HepG2 (cell line): ENCODE measurements around the gene AOX1. TPM values are rescaled to one million over a fixed set of nuclear protein-coding genes. Genes with fewer than 3 reads are reported as not detected.

Experiments
- CEBPG ChIP-seq: IDR thresholded peaks from 2 replicates; pipeline ENCODE4 v1.6.1; 2016
- KLF11 ChIP-seq: IDR thresholded peaks from 2 replicates; pipeline ENCODE4 v1.6.1; 2016; ENCODE audit warnings: missing compliant biosample characterization
- RAD51 ChIP-seq: fragments of 450-650 bp; IDR thresholded peaks from 2 replicates; pipeline ENCODE4 v1.6.1; 2016; ENCODE audit warnings: borderline replicate concordance
- SAP130 ChIP-seq: IDR thresholded peaks from 2 replicates; pipeline ENCODE4 v1.6.1; 2016; ENCODE audit warnings: low read depth
- SATB2 ChIP-seq: sonication (generic); formaldehyde crosslinking; IDR thresholded peaks from 2 replicates; pipeline ENCODE4 v1.5.0; 2020; ENCODE audit warnings: missing genetic modification reagents
- WIZ ChIP-seq: sonication (generic); formaldehyde crosslinking; IDR thresholded peaks from 2 replicates; pipeline ENCODE4 v1.5.1; 2020; ENCODE audit warnings: mild to moderate bottlenecking, missing genetic modification reagents
- YEATS4 ChIP-seq: sonication (generic); formaldehyde crosslinking; IDR thresholded peaks from 2 replicates; pipeline ENCODE4 v1.4.0; 2020; ENCODE audit warnings: missing genetic modification reagents, borderline replicate concordance
- ZBTB20 ChIP-seq: sonication (generic); formaldehyde crosslinking; IDR thresholded peaks from 2 replicates; pipeline ENCODE4 v1.8.1; 2023; ENCODE audit warnings: missing genetic modification reagents, low read depth, mild to moderate bottlenecking, borderline replicate concordance
- ZNF263 ChIP-seq: sonication (generic); formaldehyde crosslinking; IDR thresholded peaks from 2 replicates; pipeline ENCODE4 v1.4.0; 2020; ENCODE audit warnings: missing genetic modification reagents
- ZNF34 ChIP-seq: sonication (generic); formaldehyde crosslinking; IDR thresholded peaks from 2 replicates; pipeline ENCODE4 v1.4.0; 2020; ENCODE audit warnings: mild to moderate bottlenecking, missing genetic modification reagents, borderline replicate concordance
- ZNF781 ChIP-seq: sonication (generic); formaldehyde crosslinking; IDR thresholded peaks from 2 replicates; pipeline ENCODE4 v1.5.1; 2020; ENCODE audit warnings: borderline replicate concordance, mild to moderate bottlenecking, missing genetic modification reagents; ENCODE audit errors: not compliant biosample characterization
- polyA plus RNA-seq, 8 experiments: library from polyadenylated mRNA; depleted of rRNA in 3 of 8; stranded (reverse) in 7 of 8; unstranded in 1 of 8; fragments of >200 nt; fragmentation: Illumina TruSeq in 4 of 8; extraction: Trizol in 4 of 8; gene quantifications; 2 replicates each; pipeline versions ENCODE4 v1.2.1 to v1.2.3, GENCODE V29; 2011 to 2016; ENCODE audit warnings: low read depth in 4 of 8, missing spikeins in 1 of 8, mixed read lengths in 1 of 8; ENCODE audit not compliant: insufficient read depth in 1 of 8
- total RNA-seq, 5 experiments: library from RNA; depleted of rRNA; stranded (reverse); fragments of >200 nt; fragmentation: Illumina TruSeq; extraction: Trizol; gene quantifications; 2 replicates each; pipeline ENCODE4 v1.2.3, GENCODE V29; 2016; ENCODE audit warnings: low read depth in 1 of 5
- TF ChIP-seq, protein P1 (sequence below), 2 experiments: IDR thresholded peaks; 2 replicates each; pipeline ENCODE4 v1.6.1; 2011 to 2012; ENCODE audit warnings: low read length in 2 of 2, borderline replicate concordance in 1 of 2, low read depth in 1 of 2, mild to moderate bottlenecking in 1 of 2, moderate library complexity in 1 of 2
- TF ChIP-seq, protein P2 (sequence below): sonication (generic); formaldehyde crosslinking; IDR thresholded peaks from 2 replicates; pipeline ENCODE4 v1.8.1; 2022; ENCODE audit warnings: mild to moderate bottlenecking, missing genetic modification reagents
- TF ChIP-seq, protein P3 (sequence below): sonication (generic); formaldehyde crosslinking; IDR thresholded peaks from 2 replicates; pipeline ENCODE4 v1.9.0; 2021; ENCODE audit warnings: missing genetic modification reagents, borderline replicate concordance
- TF ChIP-seq, protein P4 (sequence below): sonication (generic); formaldehyde crosslinking; IDR thresholded peaks from 2 replicates; pipeline ENCODE4 v1.8.0; 2022; ENCODE audit warnings: missing genetic modification reagents, mild to moderate bottlenecking, inconsistent platforms, borderline replicate concordance
- TF ChIP-seq, protein P5 (sequence below): sonication (generic); formaldehyde crosslinking; IDR thresholded peaks from 2 replicates; pipeline ENCODE4 v1.5.0; 2020; ENCODE audit warnings: mild to moderate bottlenecking, low read depth, missing genetic modification reagents, borderline replicate concordance
- TF ChIP-seq, protein P6 (sequence below): sonication (generic); formaldehyde crosslinking; IDR thresholded peaks from 2 replicates; pipeline ENCODE4 v1.4.0; 2020; ENCODE audit warnings: mild to moderate bottlenecking, missing genetic modification reagents

The AOX1 gene
- total and polyA plus RNA-seq, 2 of the 13 experiments (the other 11 are each of a cell fraction or from before 2014, with no cell fraction given), result 9.2 to 18.0 TPM

DNA sequence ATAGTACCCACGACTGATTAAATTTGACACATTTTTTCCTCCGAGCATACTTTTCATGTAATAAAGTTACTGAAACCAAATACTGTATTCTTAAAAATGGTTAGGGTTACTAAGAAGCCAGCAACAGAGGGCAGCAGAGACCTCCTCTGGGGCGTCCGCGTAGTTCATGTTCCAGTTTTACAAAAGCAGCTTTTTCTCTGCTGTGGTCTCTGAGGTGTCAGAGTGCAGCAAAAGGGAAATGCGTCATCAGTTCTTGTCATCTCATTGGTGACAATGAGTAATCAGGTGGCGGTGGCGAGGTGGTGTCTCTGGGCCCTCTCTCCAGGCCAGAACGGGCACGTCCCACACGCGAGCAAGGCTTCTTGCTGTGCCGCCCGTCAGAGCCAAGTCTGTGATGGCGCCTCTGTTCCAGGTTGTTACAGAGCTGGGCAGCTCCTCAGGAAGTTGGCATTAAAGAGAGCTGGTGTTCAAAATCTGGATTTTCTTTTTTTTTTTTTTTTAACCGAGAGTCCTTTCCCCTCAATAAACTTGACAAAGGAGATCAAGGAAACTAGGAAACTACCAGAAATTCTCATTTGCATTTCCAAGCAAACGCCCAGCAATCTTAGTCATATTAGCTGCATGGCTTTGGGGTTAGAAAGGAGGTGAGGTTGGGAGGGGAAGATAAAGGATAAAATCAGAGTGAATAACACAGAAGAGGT is 127.3 kb downstream of the AOX1 start (continued):
- TF ChIP-seq, protein P1, sequence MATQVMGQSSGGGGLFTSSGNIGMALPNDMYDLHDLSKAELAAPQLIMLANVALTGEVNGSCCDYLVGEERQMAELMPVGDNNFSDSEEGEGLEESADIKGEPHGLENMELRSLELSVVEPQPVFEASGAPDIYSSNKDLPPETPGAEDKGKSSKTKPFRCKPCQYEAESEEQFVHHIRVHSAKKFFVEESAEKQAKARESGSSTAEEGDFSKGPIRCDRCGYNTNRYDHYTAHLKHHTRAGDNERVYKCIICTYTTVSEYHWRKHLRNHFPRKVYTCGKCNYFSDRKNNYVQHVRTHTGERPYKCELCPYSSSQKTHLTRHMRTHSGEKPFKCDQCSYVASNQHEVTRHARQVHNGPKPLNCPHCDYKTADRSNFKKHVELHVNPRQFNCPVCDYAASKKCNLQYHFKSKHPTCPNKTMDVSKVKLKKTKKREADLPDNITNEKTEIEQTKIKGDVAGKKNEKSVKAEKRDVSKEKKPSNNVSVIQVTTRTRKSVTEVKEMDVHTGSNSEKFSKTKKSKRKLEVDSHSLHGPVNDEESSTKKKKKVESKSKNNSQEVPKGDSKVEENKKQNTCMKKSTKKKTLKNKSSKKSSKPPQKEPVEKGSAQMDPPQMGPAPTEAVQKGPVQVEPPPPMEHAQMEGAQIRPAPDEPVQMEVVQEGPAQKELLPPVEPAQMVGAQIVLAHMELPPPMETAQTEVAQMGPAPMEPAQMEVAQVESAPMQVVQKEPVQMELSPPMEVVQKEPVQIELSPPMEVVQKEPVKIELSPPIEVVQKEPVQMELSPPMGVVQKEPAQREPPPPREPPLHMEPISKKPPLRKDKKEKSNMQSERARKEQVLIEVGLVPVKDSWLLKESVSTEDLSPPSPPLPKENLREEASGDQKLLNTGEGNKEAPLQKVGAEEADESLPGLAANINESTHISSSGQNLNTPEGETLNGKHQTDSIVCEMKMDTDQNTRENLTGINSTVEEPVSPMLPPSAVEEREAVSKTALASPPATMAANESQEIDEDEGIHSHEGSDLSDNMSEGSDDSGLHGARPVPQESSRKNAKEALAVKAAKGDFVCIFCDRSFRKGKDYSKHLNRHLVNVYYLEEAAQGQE (IDR thresholded peaks at IDR 0.05; ENCODE audit: borderline replicate concordance in 1 of 2, low read depth in 1 of 2, low read length in 2 of 2), result peak in 1 of 2 experiments; percentile 31; a peak in 1 of 4 replicates
- TF ChIP-seq ZNF263 (CRISPR knock-in tag) (no peak), CEBPG (peak; percentile 58; the same call in 1 of the 2 replicates), ZNF34 (no peak), SATB2 (CRISPR knock-in tag) (no peak), ZNF781 (CRISPR knock-in tag) (peak; percentile 70), YEATS4 (CRISPR knock-in tag) (0 out of 2 replicates have a peak, but pooled peaks have one; percentile 57), WIZ (CRISPR knock-in tag) (no peak), SAP130 (CRISPR knock-in tag) (peak; percentile 84), RAD51 (no peak), ZBTB20 (CRISPR knock-in tag) (0 out of 2 replicates have a peak, but pooled peaks have one; percentile 78), KLF11 (CRISPR knock-in tag) (peak; percentile 78)
- TF ChIP-seq, protein P2, sequence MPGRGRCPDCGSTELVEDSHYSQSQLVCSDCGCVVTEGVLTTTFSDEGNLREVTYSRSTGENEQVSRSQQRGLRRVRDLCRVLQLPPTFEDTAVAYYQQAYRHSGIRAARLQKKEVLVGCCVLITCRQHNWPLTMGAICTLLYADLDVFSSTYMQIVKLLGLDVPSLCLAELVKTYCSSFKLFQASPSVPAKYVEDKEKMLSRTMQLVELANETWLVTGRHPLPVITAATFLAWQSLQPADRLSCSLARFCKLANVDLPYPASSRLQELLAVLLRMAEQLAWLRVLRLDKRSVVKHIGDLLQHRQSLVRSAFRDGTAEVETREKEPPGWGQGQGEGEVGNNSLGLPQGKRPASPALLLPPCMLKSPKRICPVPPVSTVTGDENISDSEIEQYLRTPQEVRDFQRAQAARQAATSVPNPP (CRISPR knock-in tag), result no peak
- TF ChIP-seq, protein P3, sequence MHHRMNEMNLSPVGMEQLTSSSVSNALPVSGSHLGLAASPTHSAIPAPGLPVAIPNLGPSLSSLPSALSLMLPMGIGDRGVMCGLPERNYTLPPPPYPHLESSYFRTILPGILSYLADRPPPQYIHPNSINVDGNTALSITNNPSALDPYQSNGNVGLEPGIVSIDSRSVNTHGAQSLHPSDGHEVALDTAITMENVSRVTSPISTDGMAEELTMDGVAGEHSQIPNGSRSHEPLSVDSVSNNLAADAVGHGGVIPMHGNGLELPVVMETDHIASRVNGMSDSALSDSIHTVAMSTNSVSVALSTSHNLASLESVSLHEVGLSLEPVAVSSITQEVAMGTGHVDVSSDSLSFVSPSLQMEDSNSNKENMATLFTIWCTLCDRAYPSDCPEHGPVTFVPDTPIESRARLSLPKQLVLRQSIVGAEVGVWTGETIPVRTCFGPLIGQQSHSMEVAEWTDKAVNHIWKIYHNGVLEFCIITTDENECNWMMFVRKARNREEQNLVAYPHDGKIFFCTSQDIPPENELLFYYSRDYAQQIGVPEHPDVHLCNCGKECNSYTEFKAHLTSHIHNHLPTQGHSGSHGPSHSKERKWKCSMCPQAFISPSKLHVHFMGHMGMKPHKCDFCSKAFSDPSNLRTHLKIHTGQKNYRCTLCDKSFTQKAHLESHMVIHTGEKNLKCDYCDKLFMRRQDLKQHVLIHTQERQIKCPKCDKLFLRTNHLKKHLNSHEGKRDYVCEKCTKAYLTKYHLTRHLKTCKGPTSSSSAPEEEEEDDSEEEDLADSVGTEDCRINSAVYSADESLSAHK (CRISPR knock-in tag), result no peak
- TF ChIP-seq, protein P4, sequence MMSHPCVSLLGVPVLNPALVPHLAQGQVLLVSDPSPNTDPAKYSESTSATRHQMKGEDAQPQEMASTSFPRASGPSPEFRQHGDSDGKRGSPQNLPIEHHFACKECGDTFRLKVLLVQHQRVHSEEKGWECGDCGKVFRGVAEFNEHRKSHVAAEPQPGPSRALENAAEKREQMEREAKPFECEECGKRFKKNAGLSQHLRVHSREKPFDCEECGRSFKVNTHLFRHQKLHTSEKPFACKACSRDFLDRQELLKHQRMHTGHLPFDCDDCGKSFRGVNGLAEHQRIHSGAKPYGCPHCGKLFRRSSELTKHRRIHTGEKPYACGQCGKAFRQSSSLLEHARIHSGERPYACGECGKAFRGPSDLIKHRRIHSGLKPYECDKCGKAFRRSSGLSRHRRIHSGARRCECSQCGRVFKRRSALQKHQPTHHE (CRISPR knock-in tag), result no peak
- TF ChIP-seq, protein P5, sequence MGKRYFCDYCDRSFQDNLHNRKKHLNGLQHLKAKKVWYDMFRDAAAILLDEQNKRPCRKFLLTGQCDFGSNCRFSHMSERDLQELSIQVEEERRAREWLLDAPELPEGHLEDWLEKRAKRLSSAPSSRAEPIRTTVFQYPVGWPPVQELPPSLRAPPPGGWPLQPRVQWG (CRISPR knock-in tag), result no peak
- TF ChIP-seq, protein P6, sequence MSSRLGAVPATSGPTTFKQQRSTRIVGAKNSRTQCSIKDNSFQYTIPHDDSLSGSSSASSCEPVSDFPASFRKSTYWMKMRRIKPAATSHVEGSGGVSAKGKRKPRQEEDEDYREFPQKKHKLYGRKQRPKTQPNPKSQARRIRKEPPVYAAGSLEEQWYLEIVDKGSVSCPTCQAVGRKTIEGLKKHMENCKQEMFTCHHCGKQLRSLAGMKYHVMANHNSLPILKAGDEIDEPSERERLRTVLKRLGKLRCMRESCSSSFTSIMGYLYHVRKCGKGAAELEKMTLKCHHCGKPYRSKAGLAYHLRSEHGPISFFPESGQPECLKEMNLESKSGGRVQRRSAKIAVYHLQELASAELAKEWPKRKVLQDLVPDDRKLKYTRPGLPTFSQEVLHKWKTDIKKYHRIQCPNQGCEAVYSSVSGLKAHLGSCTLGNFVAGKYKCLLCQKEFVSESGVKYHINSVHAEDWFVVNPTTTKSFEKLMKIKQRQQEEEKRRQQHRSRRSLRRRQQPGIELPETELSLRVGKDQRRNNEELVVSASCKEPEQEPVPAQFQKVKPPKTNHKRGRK (CRISPR knock-in tag), result no peak; the same call in 1 of the 2 replicates
